Measurements from ENCODE around the gene VANGL2. TPM values are rescaled to one million over a fixed set of nuclear protein-coding genes. Genes with fewer than 3 reads are reported as not detected.

Gene VANGL2
- total and polyA plus RNA-seq, 2 of the 4 experiments (the other 2 are of a cell fraction) = 0.36 to 3.6 TPM

- Histone ChIP-seq H3K27me3 (ENCODE audit: control insufficient read depth, insufficient read depth, low read length) (no peaks in the 10 kb centered on the region), H4K8ac (ENCODE audit: low read depth in 2 of 2, low read length in 2 of 2) (no peak overlapping the region), H3K4me2 (ENCODE audit: low read depth, low read length) (no peak overlapping the region), H3K9me3 (ENCODE audit: control insufficient read depth, insufficient read depth, low read length) (no peaks in the 10 kb centered on the region), H3K9me1 (ENCODE audit: insufficient read depth, low read length) (no peaks in the 10 kb centered on the region; the same call in 1 of the 2 replicates), H4K91ac (ENCODE audit: insufficient read depth, low read depth, low read length) (no peak overlapping the region), H2BK120ac (ENCODE audit: low read depth, low read length) (no peak overlapping the region), H3K36me3 (ENCODE audit: control insufficient read depth, insufficient read depth, low read length) (peaks cover 57% of the 10 kb centered on the region), H3K79me1 (ENCODE audit: low read depth in 1 of 2, low read length in 2 of 2) (no peaks in the 10 kb centered on the region), H3K56ac (ENCODE audit: extremely low read depth, insufficient read depth, low read length) (no peak overlapping the region), H3K4me3 (ENCODE audit: insufficient read depth, low read depth, low read length) (no peak overlapping the region), H2BK5ac (ENCODE audit: low read depth, low read length, poor library complexity, severe bottlenecking) (no peak overlapping the region), H4K5ac (ENCODE audit: low read depth, low read length) (no peak overlapping the region), H2BK20ac (ENCODE audit: low read depth, low read length) (no peak overlapping the region), H3K23ac (ENCODE audit: low read depth, low read length) (no peak overlapping the region), H3K14ac (replicated peaks; ENCODE audit: low read depth, low read length) (no peak overlapping the region), H3K27ac (ENCODE audit: insufficient read depth, low read length) (no peak overlapping the region), H2AK9ac (replicated peaks; ENCODE audit: low read depth, low read length, poor library complexity) (no peak overlapping the region), H2AFZ (replicated peaks; ENCODE audit: low read length, poor library complexity) (no peak overlapping the region), H3K4me1 (ENCODE audit: control insufficient read depth, insufficient read depth, low read length) (peaks cover 2% of the 10 kb centered on the region; the same call in 1 of the 2 replicates), H3K18ac (ENCODE audit: low read depth, low read length) (no peak overlapping the region), H3K9ac (ENCODE audit: low read depth, low read length) (no peak overlapping the region), H2AK5ac (ENCODE audit: low read depth, low read length) (no peak overlapping the region), H3K4ac (ENCODE audit: low read depth, low read length) (no peak overlapping the region), H4K20me1 (ENCODE audit: insufficient read depth, low read length) (no peaks in the 10 kb centered on the region; the same call in 1 of the 2 replicates), H2BK15ac (ENCODE audit: low read depth, low read length) (no peak overlapping the region)
- intact Hi-C loops (cut with micrococcal nuclease) (no loop called here), dilution Hi-C loops (cut with HindIII; ENCODE audit: low sequenced_read_pairs, unreplicated experiment) (no loop called here), in situ Hi-C loops (cut with MboI; ENCODE audit: low sequenced_read_pairs) (loop anchor here (10.0 kb wide), 1 partner anchor 263 kb away; the partner anchor contains the start of gene IGSF8)
- TF ChIP-seq ELK1 (IDR thresholded peaks at IDR 0.05; ENCODE audit: borderline replicate concordance, low read depth, low read length) (no peak), MXI1 (IDR thresholded peaks at IDR 0.05; ENCODE audit: borderline replicate concordance, low read depth, low read length) (no peak), NFE2L2 (IDR thresholded peaks at IDR 0.05; ENCODE audit: low read depth, low read length) (no peak), USF2 (IDR thresholded peaks at IDR 0.05; ENCODE audit: low read depth, low read length) (no peak), MAZ (IDR thresholded peaks at IDR 0.05; ENCODE audit: borderline replicate concordance, low read depth, low read length) (no peak), SMC3 (IDR thresholded peaks at IDR 0.05; ENCODE audit: low read depth, low read length) (no peak), FOS (IDR thresholded peaks at IDR 0.05; ENCODE audit: low read depth, low read length) (no peak), CTCF (conservative IDR thresholded peaks at IDR 0.05; ENCODE audit: low read depth, low read length) (no peak), RFX5 (IDR thresholded peaks at IDR 0.05; ENCODE audit: low read depth, low read length) (no peak), BHLHE40 (IDR thresholded peaks at IDR 0.05; ENCODE audit: low read depth, low read length) (no peak), CHD1 (IDR thresholded peaks at IDR 0.05; ENCODE audit: low read depth, low read length) (no peak), POLR2A (IDR thresholded peaks at IDR 0.05; ENCODE audit: low read depth, low read length) (no peak)
- no TSS peak for BruUV-seq (replicated peaks)
- ChIA-PET POLR2A (ENCODE audit: unreplicated experiment) (no interaction called here), CTCF (interaction anchor here (1.3 kb wide), 1 partner anchor 19 kb away, joined by 5 read pairs; no protein-coding TSS in a partner anchor)
- ATAC-seq (ENCODE audit: low read depth) = no peak
- DNase-seq = no peak
- no CpG with 5 or more reads among the region's 7 CpGs for WGBS, 2 experiments (ENCODE audit: extremely low coverage in 2 of 2, insufficient read length in 1 of 2)
These were observed 42.9 kb upstream of the VANGL2 start for GRCh38 chr1:160357286-160358002.

Data from IMR-90 (cell line).